ELR (cell line): ENCODE measurements around the gene ITPRID2.
A peak's percentile ranks its signal among the peaks of the same experiment; 100 is the strongest.

ENCODE experiments used
- DNase-seq: peaks from one replicate; pipeline ENCODE4 v3.0.0-alpha.2; 2015; ENCODE audit warnings: low read depth

The ITPRID2 gene

GRCh38 chr2:181882246-181883020, 9.1 kb upstream of the ITPRID2 start:
- no peak for DNase-seq

GRCh38 chr2:181884601-181885000, 6.9 kb upstream of the ITPRID2 start:
- no peak for DNase-seq

GRCh38 chr2:181885096-181885495, 6.4 kb upstream of the ITPRID2 start:
- no peak for DNase-seq

- no peak for DNase-seq
Measured at GRCh38 chr2:181886192-181886591, 5.3 kb upstream of the ITPRID2 start.

GRCh38 chr2:181887045-181887444, 4.5 kb upstream of the ITPRID2 start:
- DNase-seq = no peak

DNA sequence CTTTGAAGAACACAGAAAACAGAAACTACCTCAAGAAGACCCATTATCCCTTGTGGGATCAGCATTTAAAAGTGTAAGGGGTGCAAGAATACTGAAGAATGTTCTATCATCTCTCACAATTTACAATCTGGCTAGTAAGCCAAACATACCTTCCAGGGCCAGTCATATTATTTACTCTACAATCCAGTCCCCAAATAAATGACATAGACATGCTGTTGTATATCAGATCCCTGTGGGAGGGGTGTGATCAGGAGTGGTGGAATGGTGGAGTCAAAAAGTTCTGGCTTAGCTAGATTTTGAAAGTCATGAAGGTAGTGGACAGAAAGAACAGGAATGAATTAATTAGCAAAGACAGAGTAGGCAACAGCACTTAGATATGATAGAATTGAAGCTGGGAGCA, 1.8 kb upstream of the ITPRID2 start:
- no peak for DNase-seq

DNA sequence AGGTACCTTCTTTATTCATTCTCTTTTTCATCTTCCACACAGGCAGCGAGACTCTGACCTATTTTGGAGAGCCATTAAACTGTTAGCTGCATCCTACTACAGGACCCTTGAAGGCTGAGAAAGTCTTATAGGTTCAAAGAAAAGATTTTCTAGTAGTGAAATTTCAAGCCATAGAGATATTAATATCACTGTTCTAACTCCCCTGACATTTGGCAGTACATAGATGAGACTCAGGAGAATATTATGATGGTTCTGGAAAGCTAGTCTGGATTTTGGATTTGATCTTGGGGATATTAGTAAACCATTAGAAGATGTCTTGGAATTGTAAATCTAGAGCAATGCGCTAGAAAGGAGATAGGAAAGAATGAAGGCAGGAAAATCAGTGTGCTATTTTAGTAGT, 1.3 kb upstream of the ITPRID2 start:
- DNase-seq = no peak

- peak; percentile 73 for DNase-seq
Measured at GRCh38 chr2:181891966-181892798, 652 bp downstream of the ITPRID2 start.

DNA sequence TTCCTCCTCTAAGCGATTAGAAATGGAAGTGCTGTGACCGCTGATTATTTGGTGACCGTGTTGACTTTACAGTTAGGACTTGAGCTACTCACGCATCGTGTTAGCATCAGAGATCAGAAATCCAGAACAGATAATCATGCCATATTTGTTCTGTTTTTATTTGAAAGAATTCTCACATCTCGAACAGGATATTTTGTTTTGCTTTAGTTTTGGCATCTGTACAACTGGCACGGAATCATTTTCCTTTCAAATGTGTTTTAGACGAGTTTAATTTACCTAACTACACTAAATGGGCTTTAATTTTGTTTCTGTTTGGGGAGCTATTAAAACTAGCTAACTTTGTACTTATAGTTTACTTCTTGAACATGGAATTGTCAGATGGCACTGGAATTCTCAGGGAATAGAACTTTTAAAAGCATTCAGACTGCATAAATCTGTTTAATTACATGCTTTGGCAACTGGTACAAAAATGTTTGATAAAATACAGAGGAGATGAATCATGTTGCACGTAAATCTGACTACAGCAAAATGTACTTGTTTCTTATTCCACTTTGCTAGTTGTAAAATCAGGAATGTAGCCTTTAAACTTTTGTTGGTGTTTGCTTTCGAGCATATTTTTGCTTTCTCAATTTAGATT, 1.4 kb downstream of the ITPRID2 start:
- DNase-seq = peak; percentile 53

GRCh38 chr2:181894381-181894780, 2.9 kb downstream of the ITPRID2 start:
- no peak for DNase-seq

- DNase-seq = no peak
Measured at GRCh38 chr2:181895818-181896217, 4.3 kb downstream of the ITPRID2 start.

GRCh38 chr2:181896286-181896685, 4.8 kb downstream of the ITPRID2 start:
- no peak for DNase-seq

GRCh38 chr2:181900007-181900651, 8.6 kb downstream of the ITPRID2 start:
- no peak for DNase-seq

DNA sequence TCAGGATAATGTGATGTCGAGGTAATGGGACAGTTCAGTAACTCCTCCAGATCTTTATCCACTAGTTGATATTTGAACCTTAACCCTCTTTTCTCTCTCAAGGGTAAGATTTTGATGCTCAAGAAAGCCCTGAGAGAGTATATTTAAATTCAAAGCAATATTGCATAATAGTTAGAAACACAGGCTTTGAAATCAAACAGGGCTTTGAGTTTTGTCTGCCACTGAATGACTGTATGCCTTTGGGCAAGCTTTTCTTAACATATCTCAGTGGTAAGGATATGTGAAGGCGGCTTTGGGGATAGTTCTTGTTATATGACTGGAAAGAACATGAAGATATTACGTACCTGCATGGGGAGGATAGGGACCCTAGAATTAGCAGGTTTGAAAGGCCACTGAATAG, 11.1 kb downstream of the ITPRID2 start:
- DNase-seq = no peak

- DNase-seq = peak; percentile 58
Measured at GRCh38 chr2:181904022-181904632, 12.6 kb downstream of the ITPRID2 start.

GRCh38 chr2:181907057-181907456, 15.5 kb downstream of the ITPRID2 start:
- no peak for DNase-seq

DNA sequence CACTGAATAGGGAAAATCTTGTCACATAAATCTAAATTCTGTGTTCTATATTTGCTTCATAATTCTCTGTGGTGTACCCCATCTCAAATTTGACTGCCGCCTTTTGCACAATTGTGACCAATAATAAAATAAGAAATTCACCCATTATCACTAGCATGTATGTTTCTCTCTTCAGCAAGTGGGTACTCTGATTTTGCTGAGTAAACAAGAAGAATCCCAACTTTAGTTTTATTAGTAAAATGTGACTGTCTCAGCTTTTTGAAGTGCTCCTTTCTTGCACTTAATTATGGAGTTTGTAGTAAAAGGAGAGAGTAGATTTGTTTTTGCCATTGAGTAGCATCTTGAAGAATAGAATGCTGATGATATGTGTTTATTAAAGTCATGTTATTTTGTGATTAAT, 16.1 kb downstream of the ITPRID2 start:
- DNase-seq = no peak

DNA sequence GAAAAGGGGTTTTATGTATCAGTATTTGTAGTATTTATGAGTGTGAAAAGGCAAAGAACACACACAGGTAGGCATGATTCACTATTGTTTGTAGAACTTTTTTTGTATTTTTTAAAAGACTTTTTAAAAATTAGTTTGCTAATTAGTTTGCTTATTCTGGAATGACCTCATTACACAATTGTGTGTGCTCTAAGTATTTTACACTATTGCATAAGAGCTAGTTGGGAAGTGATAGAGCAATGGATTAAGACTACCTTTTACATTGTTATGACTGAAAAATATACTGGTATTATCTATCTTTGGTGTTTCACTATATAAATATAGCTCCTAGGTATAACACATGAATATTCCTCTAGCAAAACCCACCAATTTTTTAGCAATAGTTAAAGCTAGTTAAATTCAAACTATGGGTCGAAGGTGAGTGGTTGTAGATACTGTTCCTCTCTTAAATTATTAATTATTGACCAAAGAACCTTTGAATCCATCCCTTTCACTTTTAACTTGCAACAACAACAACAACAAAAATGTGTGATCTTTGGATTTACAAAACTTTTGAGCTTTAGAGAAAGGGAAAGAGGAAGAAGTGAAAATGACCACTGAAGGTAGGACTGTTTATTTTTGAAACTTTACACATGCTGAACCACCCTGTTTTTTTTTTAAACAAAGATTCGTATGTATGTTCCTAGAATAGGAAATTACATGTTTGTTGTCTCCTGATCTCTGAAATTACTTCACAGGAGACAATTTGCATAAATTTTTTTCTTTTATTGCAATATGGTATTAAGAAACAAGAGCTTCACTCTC, 18.7 kb downstream of the ITPRID2 start:
- DNase-seq = no peak

GRCh38 chr2:181911830-181912229, 20.3 kb downstream of the ITPRID2 start:
- no peak for DNase-seq

GRCh38 chr2:181915102-181915501, 23.6 kb downstream of the ITPRID2 start:
- no peak for DNase-seq
